ENCODE results near the gene RTN1. TPM values are rescaled to one million over a fixed set of nuclear protein-coding genes. Genes with fewer than 3 reads are reported as not detected.
A peak's percentile ranks its signal among the peaks of the same experiment; 100 is the strongest.

The RTN1 gene
- total and polyA plus RNA-seq, 4 donors = 114 to 955 (median 805) TPM

- Histone ChIP-seq H3K36me3 (ENCODE audit: control insufficient read depth, insufficient read depth, low read length) (no peaks in the 10 kb centered on the region), H3K4me1 (ENCODE audit: control insufficient read depth, insufficient read depth, low read length) (no peaks in the 10 kb centered on the region), H3K4me3 (ENCODE audit: low read depth, low read length) (no peak overlapping the region), H3K27ac (ENCODE audit: low read depth, low read length) (no peak overlapping the region), H3K27me3 (ENCODE audit: control insufficient read depth, insufficient read depth, low read length) (no peaks in the 10 kb centered on the region), H3K9me3 (ENCODE audit: control insufficient read depth, insufficient read depth, low read length) (no peaks in the 10 kb centered on the region)
- peak in 1 of 6 donors; percentile 52 for DNase-seq (ENCODE audit: low read depth in 4 of 6, low spot score in 6 of 6)
- WGBS (ENCODE audit: insufficient coverage) = no CpG with 5 or more reads among the region's 2 CpGs
Measured at GRCh38 chr14:59782760-59783159, 87.8 kb downstream of the RTN1 start.

- Histone ChIP-seq H3K36me3 (ENCODE audit: control insufficient read depth, insufficient read depth, low read length) (no peaks in the 10 kb centered on the region), H3K9me3 (ENCODE audit: control insufficient read depth, insufficient read depth, low read length) (no peaks in the 10 kb centered on the region), H3K27ac (ENCODE audit: low read depth, low read length) (no peak overlapping the region), H3K4me3 (ENCODE audit: low read depth, low read length) (no peak overlapping the region), H3K27me3 (ENCODE audit: control insufficient read depth, insufficient read depth, low read length) (no peaks in the 10 kb centered on the region), H3K4me1 (ENCODE audit: control insufficient read depth, insufficient read depth, low read length) (no peaks in the 10 kb centered on the region)
- WGBS (ENCODE audit: insufficient coverage) = 63% methylated on average over 2 of the region's 4 CpGs
- no peak for DNase-seq (ENCODE audit: low read depth in 4 of 6, low spot score in 6 of 6)
Measured at GRCh38 chr14:59777006-59777579, 93.5 kb downstream of the RTN1 start.

- Histone ChIP-seq H3K4me3 (ENCODE audit: low read depth, low read length) (no peak overlapping the region), H3K36me3 (ENCODE audit: control insufficient read depth, insufficient read depth, low read length) (no peaks in the 10 kb centered on the region), H3K27ac (ENCODE audit: low read depth, low read length) (no peak overlapping the region), H3K27me3 (ENCODE audit: control insufficient read depth, insufficient read depth, low read length) (no peaks in the 10 kb centered on the region), H3K9me3 (ENCODE audit: control insufficient read depth, insufficient read depth, low read length) (no peaks in the 10 kb centered on the region), H3K4me1 (ENCODE audit: control insufficient read depth, insufficient read depth, low read length) (no peaks in the 10 kb centered on the region)
- no peak for DNase-seq (ENCODE audit: low read depth in 4 of 6, low spot score in 6 of 6)
- no CpG with 5 or more reads among the region's 2 CpGs for WGBS (ENCODE audit: insufficient coverage)
Measured at GRCh38 chr14:59776468-59776867, 94.1 kb downstream of the RTN1 start.

- WGBS (ENCODE audit: insufficient coverage) = no CpG with 5 or more reads among the region's 2 CpGs
- Histone ChIP-seq H3K36me3 (ENCODE audit: control insufficient read depth, insufficient read depth, low read length) (no peaks in the 10 kb centered on the region), H3K4me3 (ENCODE audit: low read depth, low read length) (no peak overlapping the region), H3K9me3 (ENCODE audit: control insufficient read depth, insufficient read depth, low read length) (no peaks in the 10 kb centered on the region), H3K4me1 (ENCODE audit: control insufficient read depth, insufficient read depth, low read length) (no peaks in the 10 kb centered on the region), H3K27me3 (ENCODE audit: control insufficient read depth, insufficient read depth, low read length) (no peaks in the 10 kb centered on the region), H3K27ac (ENCODE audit: low read depth, low read length) (no peak overlapping the region)
- peak in 1 of 6 donors; percentile 33 for DNase-seq (ENCODE audit: low read depth in 4 of 6, low spot score in 6 of 6)
Measured at GRCh38 chr14:59772233-59772632, 98.3 kb downstream of the RTN1 start.

- WGBS (ENCODE audit: insufficient coverage) = no CpG with 5 or more reads among the region's 2 CpGs
- H3K4me3 ChIP-seq (ENCODE audit: low read depth, low read length) = no peak overlapping the region
- H3K27ac ChIP-seq (ENCODE audit: low read depth, low read length) = no peak overlapping the region
- H3K4me1 ChIP-seq (ENCODE audit: control insufficient read depth, insufficient read depth, low read length) = no peaks in the 10 kb centered on the region
- no peaks in the 10 kb centered on the region for H3K27me3 ChIP-seq (ENCODE audit: control insufficient read depth, insufficient read depth, low read length)
- no peaks in the 10 kb centered on the region for H3K36me3 ChIP-seq (ENCODE audit: control insufficient read depth, insufficient read depth, low read length)
- peak in 1 of 6 donors; percentile 84 for DNase-seq (ENCODE audit: low read depth in 4 of 6, low spot score in 6 of 6)
- H3K9me3 ChIP-seq (ENCODE audit: control insufficient read depth, insufficient read depth, low read length) = no peaks in the 10 kb centered on the region
Measured at GRCh38 chr14:59771577-59771976, 99.0 kb downstream of the RTN1 start.

- H3K27me3 ChIP-seq (ENCODE audit: control insufficient read depth, insufficient read depth, low read length) = no peaks in the 10 kb centered on the region
- no peak overlapping the region for H3K27ac ChIP-seq (ENCODE audit: low read depth, low read length)
- H3K9me3 ChIP-seq (ENCODE audit: control insufficient read depth, insufficient read depth, low read length) = no peaks in the 10 kb centered on the region
- H3K4me1 ChIP-seq (ENCODE audit: control insufficient read depth, insufficient read depth, low read length) = no peaks in the 10 kb centered on the region
- 86% methylated on average over 1 of the region's 2 CpGs for WGBS (ENCODE audit: insufficient coverage)
- H3K36me3 ChIP-seq (ENCODE audit: control insufficient read depth, insufficient read depth, low read length) = no peaks in the 10 kb centered on the region
- DNase-seq (ENCODE audit: low read depth in 4 of 6, low spot score in 6 of 6) = no peak
- no peak overlapping the region for H3K4me3 ChIP-seq (ENCODE audit: low read depth, low read length)
Measured at GRCh38 chr14:59769586-59769985, 101.0 kb downstream of the RTN1 start.

- DNase-seq (ENCODE audit: low read depth in 4 of 6, low spot score in 6 of 6) = no peak
- Histone ChIP-seq H3K36me3 (ENCODE audit: control insufficient read depth, insufficient read depth, low read length) (no peaks in the 10 kb centered on the region), H3K4me1 (ENCODE audit: control insufficient read depth, insufficient read depth, low read length) (no peaks in the 10 kb centered on the region), H3K27me3 (ENCODE audit: control insufficient read depth, insufficient read depth, low read length) (no peaks in the 10 kb centered on the region), H3K27ac (ENCODE audit: low read depth, low read length) (no peak overlapping the region), H3K4me3 (ENCODE audit: low read depth, low read length) (no peak overlapping the region), H3K9me3 (ENCODE audit: control insufficient read depth, insufficient read depth, low read length) (no peaks in the 10 kb centered on the region)
- WGBS (ENCODE audit: insufficient coverage) = no CpG with 5 or more reads among the region's 1 CpG
Measured at GRCh38 chr14:59768855-59769375, 101.7 kb downstream of the RTN1 start.

GRCh38 chr14:59761851-59762250 is 108.7 kb downstream of the RTN1 start:
- WGBS (ENCODE audit: insufficient coverage) = 100% methylated on average over 5 of the region's 6 CpGs
- H3K4me3 ChIP-seq (ENCODE audit: low read depth, low read length) = no peak overlapping the region

GRCh38 chr14:59755409-59756135 is 115.0 kb downstream of the RTN1 start:
- no CpG with 5 or more reads among the region's 1 CpG for WGBS (ENCODE audit: insufficient coverage)
- peak in 1 of 6 donors; percentile 17 for DNase-seq (ENCODE audit: low read depth in 4 of 6, low spot score in 6 of 6)
- H3K4me1 ChIP-seq (ENCODE audit: control insufficient read depth, insufficient read depth, low read length) = no peaks in the 10 kb centered on the region
- H3K27ac ChIP-seq (ENCODE audit: low read depth, low read length) = no peak overlapping the region
- H3K36me3 ChIP-seq (ENCODE audit: control insufficient read depth, insufficient read depth, low read length) = no peaks in the 10 kb centered on the region
- no peaks in the 10 kb centered on the region for H3K27me3 ChIP-seq (ENCODE audit: control insufficient read depth, insufficient read depth, low read length)
- H3K4me3 ChIP-seq (ENCODE audit: low read depth, low read length) = no peak overlapping the region
- H3K9me3 ChIP-seq (ENCODE audit: control insufficient read depth, insufficient read depth, low read length) = no peaks in the 10 kb centered on the region

More at GRCh38 chr14:59761851-59762250, 108.7 kb downstream of the RTN1 start:
- DNase-seq (ENCODE audit: low read depth in 4 of 6, low spot score in 6 of 6) = no peak
- H3K27ac ChIP-seq (ENCODE audit: low read depth, low read length) = no peak overlapping the region
- no peaks in the 10 kb centered on the region for H3K36me3 ChIP-seq (ENCODE audit: control insufficient read depth, insufficient read depth, low read length)
- no peaks in the 10 kb centered on the region for H3K9me3 ChIP-seq (ENCODE audit: control insufficient read depth, insufficient read depth, low read length)
- no peaks in the 10 kb centered on the region for H3K27me3 ChIP-seq (ENCODE audit: control insufficient read depth, insufficient read depth, low read length)
- H3K4me1 ChIP-seq (ENCODE audit: control insufficient read depth, insufficient read depth, low read length) = no peaks in the 10 kb centered on the region

- Histone ChIP-seq H3K27ac (ENCODE audit: low read depth, low read length) (no peak overlapping the region), H3K4me1 (ENCODE audit: control insufficient read depth, insufficient read depth, low read length) (no peaks in the 10 kb centered on the region), H3K9me3 (ENCODE audit: control insufficient read depth, insufficient read depth, low read length) (no peaks in the 10 kb centered on the region), H3K36me3 (ENCODE audit: control insufficient read depth, insufficient read depth, low read length) (no peaks in the 10 kb centered on the region), H3K27me3 (ENCODE audit: control insufficient read depth, insufficient read depth, low read length) (no peaks in the 10 kb centered on the region), H3K4me3 (ENCODE audit: low read depth, low read length) (no peak overlapping the region)
- no CpG with 5 or more reads among the region's 4 CpGs for WGBS (ENCODE audit: insufficient coverage)
- DNase-seq (ENCODE audit: low read depth in 4 of 6, low spot score in 6 of 6) = no peak
Measured at GRCh38 chr14:59754256-59754655, 116.3 kb downstream of the RTN1 start.
